RWPE2 (cell line): ENCODE measurements around the gene CEACAM8.

Source experiments
- ATAC-seq: fragments of 200-7000 bp; cut with Tn5 transposase; 3 replicates; pipeline ENCODE4 v1.9.1; 2021; ENCODE audit warnings: low read depth
- DNase-seq: peaks from one replicate; pipeline ENCODE4 v3.0.0-alpha.2; 2020; ENCODE audit warnings: low spot score
- H3K27ac ChIP-seq: fragments of 450-650 bp; 2 replicates; pipeline ENCODE4 v1.5.1; 2017; ENCODE audit warnings: mild to moderate bottlenecking; ENCODE audit not compliant: poor library complexity, severe bottlenecking
- H3K27me3 ChIP-seq: fragments of 250-450 bp; sonication (Bioruptor Pico); 2 replicates; pipeline ENCODE4 v1.5.1; 2021; ENCODE audit warnings: mild to moderate bottlenecking, moderate library complexity; ENCODE audit not compliant: insufficient read depth, poor library complexity, severe bottlenecking
- H3K36me3 ChIP-seq: fragments of 250-450 bp; sonication (Bioruptor Pico); 2 replicates; pipeline ENCODE4 v1.5.1; 2020; ENCODE audit warnings: low read depth, mild to moderate bottlenecking, moderate library complexity
- H3K4me1 ChIP-seq: fragments of 250-450 bp; sonication (Bioruptor Pico); 2 replicates; pipeline ENCODE4 v1.5.1; 2021; ENCODE audit warnings: mild to moderate bottlenecking, moderate library complexity; ENCODE audit not compliant: insufficient read depth, poor library complexity, severe bottlenecking
- H3K4me3 ChIP-seq: fragments of 250-450 bp; sonication (Bioruptor Pico); 2 replicates; pipeline ENCODE4 v1.5.1; 2021; ENCODE audit warnings: mild to moderate bottlenecking, moderate library complexity; ENCODE audit not compliant: severe bottlenecking
- H3K9me3 ChIP-seq: fragments of 250-450 bp; sonication (Bioruptor Pico); 2 replicates; pipeline ENCODE4 v1.5.1; 2021; ENCODE audit warnings: mild to moderate bottlenecking, moderate library complexity; ENCODE audit not compliant: severe bottlenecking
- CTCF ChIP-seq: fragments of 450-650 bp; IDR thresholded peaks from one replicate; pipeline ENCODE4 v1.5.1; 2017; ENCODE audit warnings: mild to moderate bottlenecking, moderate library complexity; ENCODE audit not compliant: poor library complexity, severe bottlenecking

Gene CEACAM8

GRCh38 chr19:42571116-42571515 lies 23.6 kb downstream of the CEACAM8 start:
- Histone ChIP-seq H3K4me1 (no peaks in the 10 kb centered on the region), H3K4me3 (no peak overlapping the region), H3K27me3 (no peaks in the 10 kb centered on the region), H3K27ac (no peak overlapping the region), H3K9me3 (no peaks in the 10 kb centered on the region), H3K36me3 (no peaks in the 10 kb centered on the region)
- DNase-seq (no peak), ATAC-seq (no peak)
- TF ChIP-seq CTCF: no peak

- no peaks in the 10 kb centered on the region for H3K4me1 ChIP-seq
- H3K27ac ChIP-seq: no peak overlapping the region
- TF ChIP-seq CTCF: no peak
- ATAC-seq: no peak
- H3K9me3 ChIP-seq: no peaks in the 10 kb centered on the region
- no peaks in the 10 kb centered on the region for H3K27me3 ChIP-seq
- no peaks in the 10 kb centered on the region for H3K36me3 ChIP-seq
- DNase-seq: no peak
- H3K4me3 ChIP-seq: no peak overlapping the region
Measured at GRCh38 chr19:42569193-42569592, 25.5 kb downstream of the CEACAM8 start.

- no peak overlapping the region for H3K27ac ChIP-seq
- no peak overlapping the region for H3K4me3 ChIP-seq
- ATAC-seq: no peak
- H3K27me3 ChIP-seq: no peaks in the 10 kb centered on the region
- no peak for TF ChIP-seq CTCF
- no peaks in the 10 kb centered on the region for H3K36me3 ChIP-seq
- no peaks in the 10 kb centered on the region for H3K9me3 ChIP-seq
- no peak for DNase-seq
- H3K4me1 ChIP-seq: no peaks in the 10 kb centered on the region
Measured at GRCh38 chr19:42568006-42568405, 26.7 kb downstream of the CEACAM8 start.

GRCh38 chr19:42567567-42567966 lies 27.2 kb downstream of the CEACAM8 start:
- ATAC-seq (no peak), DNase-seq (no peak)
- no peaks in the 10 kb centered on the region for H3K36me3 ChIP-seq
- H3K27me3 ChIP-seq: no peaks in the 10 kb centered on the region
- no peaks in the 10 kb centered on the region for H3K4me1 ChIP-seq
- H3K27ac ChIP-seq: no peak overlapping the region
- H3K4me3 ChIP-seq: no peak overlapping the region
- TF ChIP-seq CTCF: no peak
- H3K9me3 ChIP-seq: no peaks in the 10 kb centered on the region

GRCh38 chr19:42563352-42564210 lies 31.1 kb downstream of the CEACAM8 start:
- peak; percentile 90 for ATAC-seq
- Histone ChIP-seq H3K27me3 (no peaks in the 10 kb centered on the region), H3K4me3 (no peak overlapping the region), H3K27ac (no peak overlapping the region), H3K4me1 (peaks cover 3% of the 10 kb centered on the region), H3K9me3 (no peaks in the 10 kb centered on the region), H3K36me3 (no peaks in the 10 kb centered on the region)
- DNase-seq: no peak
- peak; percentile 82 for TF ChIP-seq CTCF
